Measurements from ENCODE around the gene CHD3. TPM values are rescaled to one million over a fixed set of nuclear protein-coding genes. Genes with fewer than 3 reads are reported as not detected.

CHD3 gene
- total and polyA plus RNA-seq, 2 of the 13 experiments (the other 11 are each of a cell fraction or from before 2014, with no cell fraction given) = 2.7 to 3.7 TPM

GRCh38 chr17:7887482-7888183, 956 bp upstream of the CHD3 start (continued):
- TF ChIP-seq ZNF142 (CRISPR knock-in tag; IDR thresholded peaks at IDR 0.05) = no peak
- 0 out of 2 replicates have a peak, but pooled peaks have one; percentile 36 for TF ChIP-seq GATAD2A (CRISPR knock-in tag; IDR thresholded peaks at IDR 0.05)
- TF ChIP-seq ZNF512B (CRISPR knock-in tag; IDR thresholded peaks at IDR 0.05; ENCODE audit: borderline replicate concordance) = no peak
- no peak for TF ChIP-seq ZNF639 (CRISPR knock-in tag; conservative IDR thresholded peaks at IDR 0.05)
- TF ChIP-seq ZNF513 (CRISPR knock-in tag; conservative IDR thresholded peaks at IDR 0.05) = no peak
- TF ChIP-seq ZNF761 (CRISPR knock-in tag; conservative IDR thresholded peaks at IDR 0.05) = peak; percentile 53; the same call in 1 of the 2 replicates
- TF ChIP-seq ETV5 (CRISPR knock-in tag; IDR thresholded peaks at IDR 0.05; ENCODE audit: borderline replicate concordance) = no peak
- peak; percentile 29; the same call in 1 of the 2 replicates for TF ChIP-seq ZNF768 (CRISPR knock-in tag; IDR thresholded peaks at IDR 0.05)
- TF ChIP-seq E2F2 (CRISPR knock-in tag; IDR thresholded peaks at IDR 0.05; ENCODE audit: borderline replicate concordance) = no peak
- peak; percentile 19 for TF ChIP-seq CTCF (CRISPR knock-in tag; IDR thresholded peaks at IDR 0.05)
- no peak for TF ChIP-seq ZNF550 (CRISPR knock-in tag; IDR thresholded peaks at IDR 0.05; ENCODE audit: borderline replicate concordance)
- no peak for TF ChIP-seq ZKSCAN8 (CRISPR knock-in tag; IDR thresholded peaks at IDR 0.05; ENCODE audit: borderline replicate concordance)
- no peak for TF ChIP-seq GTF3A (CRISPR knock-in tag; conservative IDR thresholded peaks at IDR 0.05)
